ENCODE results near the gene TMUB1.

DNA sequence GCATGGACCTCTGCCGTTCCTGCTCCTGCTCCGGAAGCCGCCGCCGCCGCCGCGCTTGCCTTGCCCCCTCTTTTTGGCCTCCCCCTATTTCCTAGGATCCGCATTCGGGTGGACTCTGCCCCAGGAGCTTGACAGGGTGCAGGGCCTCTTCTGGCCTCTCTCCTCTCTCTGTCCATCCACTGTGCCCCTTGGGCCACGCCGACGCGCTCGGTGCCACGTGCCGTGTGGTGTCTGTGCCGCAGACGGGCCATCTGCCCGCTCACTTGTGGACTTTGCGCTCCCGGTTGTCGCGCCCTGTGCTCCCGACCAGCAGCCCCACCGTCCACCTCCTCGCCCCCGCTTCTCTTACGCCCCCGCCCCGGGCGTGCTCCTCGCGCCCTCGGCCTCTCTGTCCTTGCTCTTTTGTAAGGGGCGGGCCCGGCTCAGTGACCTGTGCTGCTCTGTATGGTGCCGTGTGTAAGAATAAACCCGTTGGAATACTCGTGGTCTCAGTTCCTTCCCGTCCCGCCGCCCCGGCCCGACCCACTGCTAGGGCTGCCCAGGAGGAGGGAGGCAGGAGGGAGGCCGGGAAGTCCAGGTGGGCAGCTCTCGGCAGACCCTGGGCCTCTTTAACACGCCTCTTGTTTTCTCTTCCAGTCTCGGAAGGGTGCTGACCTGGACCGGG, 40.0 kb upstream of the TMUB1 start:
- TF ChIP-seq, protein P1, sequence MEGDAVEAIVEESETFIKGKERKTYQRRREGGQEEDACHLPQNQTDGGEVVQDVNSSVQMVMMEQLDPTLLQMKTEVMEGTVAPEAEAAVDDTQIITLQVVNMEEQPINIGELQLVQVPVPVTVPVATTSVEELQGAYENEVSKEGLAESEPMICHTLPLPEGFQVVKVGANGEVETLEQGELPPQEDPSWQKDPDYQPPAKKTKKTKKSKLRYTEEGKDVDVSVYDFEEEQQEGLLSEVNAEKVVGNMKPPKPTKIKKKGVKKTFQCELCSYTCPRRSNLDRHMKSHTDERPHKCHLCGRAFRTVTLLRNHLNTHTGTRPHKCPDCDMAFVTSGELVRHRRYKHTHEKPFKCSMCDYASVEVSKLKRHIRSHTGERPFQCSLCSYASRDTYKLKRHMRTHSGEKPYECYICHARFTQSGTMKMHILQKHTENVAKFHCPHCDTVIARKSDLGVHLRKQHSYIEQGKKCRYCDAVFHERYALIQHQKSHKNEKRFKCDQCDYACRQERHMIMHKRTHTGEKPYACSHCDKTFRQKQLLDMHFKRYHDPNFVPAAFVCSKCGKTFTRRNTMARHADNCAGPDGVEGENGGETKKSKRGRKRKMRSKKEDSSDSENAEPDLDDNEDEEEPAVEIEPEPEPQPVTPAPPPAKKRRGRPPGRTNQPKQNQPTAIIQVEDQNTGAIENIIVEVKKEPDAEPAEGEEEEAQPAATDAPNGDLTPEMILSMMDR (IDR thresholded peaks at IDR 0.05; ENCODE audit: low read depth, low read length), result no peak
- no peak for TF ChIP-seq EZH2phosphoT487 (IDR thresholded peaks at IDR 0.05; ENCODE audit: low read depth)

Data from OCI-LY3 (cell line).